ENCODE results near the gene MVD.
"Not testable (repeated sequence)": the region's sequence is repeated elsewhere in the genome, so short reads cannot be mapped to it uniquely, and the experiment has no call there.

The MVD gene

GRCh38 chr16:88624481-88624880 is 38.4 kb downstream of the MVD start:
- no peak for DNase-seq (ENCODE audit: low read depth)

GRCh38 chr16:88623858-88624257 is 39.0 kb downstream of the MVD start:
- no peak for DNase-seq (ENCODE audit: low read depth)

- DNase-seq (ENCODE audit: low read depth) = no peak
Observed at GRCh38 chr16:88622866-88623265, 40.0 kb downstream of the MVD start.

- no peak for DNase-seq (ENCODE audit: low read depth)
Observed at GRCh38 chr16:88622125-88622524, 40.8 kb downstream of the MVD start.

- no peak for DNase-seq (ENCODE audit: low read depth)
Observed at GRCh38 chr16:88619859-88620815, 42.8 kb downstream of the MVD start.

- DNase-seq (ENCODE audit: low read depth) = no peak
Observed at GRCh38 chr16:88618956-88619667, 43.8 kb downstream of the MVD start.

GRCh38 chr16:88618182-88618955 is 44.5 kb downstream of the MVD start:
- no peak for DNase-seq (ENCODE audit: low read depth)

GRCh38 chr16:88617268-88618031 is 45.4 kb downstream of the MVD start:
- no peak for DNase-seq (ENCODE audit: low read depth)

- no peak for DNase-seq (ENCODE audit: low read depth)
Observed at GRCh38 chr16:88616736-88617135, 46.2 kb downstream of the MVD start.

GRCh38 chr16:88616320-88616719 is 46.6 kb downstream of the MVD start:
- no peak for DNase-seq (ENCODE audit: low read depth)

- DNase-seq (ENCODE audit: low read depth) = no peak
Observed at GRCh38 chr16:88614818-88615580, 47.9 kb downstream of the MVD start.

GRCh38 chr16:88613911-88614817 is 48.7 kb downstream of the MVD start:
- no peak for DNase-seq (ENCODE audit: low read depth)

GRCh38 chr16:88613293-88613692 is 49.6 kb downstream of the MVD start:
- no peak for DNase-seq (ENCODE audit: low read depth)

- DNase-seq (ENCODE audit: low read depth) = no peak
Observed at GRCh38 chr16:88610909-88611812, 51.7 kb downstream of the MVD start.

- DNase-seq (ENCODE audit: low read depth) = no peak
Observed at GRCh38 chr16:88610080-88610479, 52.8 kb downstream of the MVD start.

GRCh38 chr16:88609426-88609825 is 53.5 kb downstream of the MVD start:
- DNase-seq (ENCODE audit: low read depth) = not testable (repeated sequence)

GRCh38 chr16:88608076-88608475 is 54.8 kb downstream of the MVD start:
- no peak for DNase-seq (ENCODE audit: low read depth)

- no peak for DNase-seq (ENCODE audit: low read depth)
Observed at GRCh38 chr16:88606148-88606757, 56.6 kb downstream of the MVD start.

Data from GM04503 (cell line).